HG03103 (cell line): ENCODE measurements around the gene UCHL3.

Source experiments
- ATAC-seq: cut with Tn5 transposase; IDR thresholded peaks from one replicate; pipeline ENCODE4 v1.9.1; 2021; ENCODE audit warnings: low read depth; ENCODE audit not compliant: unreplicated experiment

UCHL3 gene

DNA sequence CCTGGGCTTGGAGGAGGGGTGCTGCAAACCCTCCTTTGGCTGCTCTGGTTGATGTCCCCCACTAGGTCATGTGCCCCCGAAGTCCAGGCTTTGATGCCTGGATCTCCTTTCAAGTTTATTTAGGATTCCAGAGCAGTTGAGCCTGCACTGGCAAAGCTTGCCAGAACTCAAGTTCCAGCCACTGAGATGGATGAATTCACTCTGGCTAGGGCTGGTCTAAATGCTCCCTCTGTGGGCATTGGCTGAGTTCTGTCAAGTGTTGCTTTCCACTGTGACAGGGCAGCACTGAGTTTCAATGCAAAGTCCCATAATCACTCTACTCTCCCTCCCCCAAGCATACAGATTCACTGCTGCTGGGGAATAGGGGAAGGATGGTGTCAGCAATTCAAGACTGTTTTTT is 68.7 kb downstream of the UCHL3 start:
- no peak for ATAC-seq

DNA sequence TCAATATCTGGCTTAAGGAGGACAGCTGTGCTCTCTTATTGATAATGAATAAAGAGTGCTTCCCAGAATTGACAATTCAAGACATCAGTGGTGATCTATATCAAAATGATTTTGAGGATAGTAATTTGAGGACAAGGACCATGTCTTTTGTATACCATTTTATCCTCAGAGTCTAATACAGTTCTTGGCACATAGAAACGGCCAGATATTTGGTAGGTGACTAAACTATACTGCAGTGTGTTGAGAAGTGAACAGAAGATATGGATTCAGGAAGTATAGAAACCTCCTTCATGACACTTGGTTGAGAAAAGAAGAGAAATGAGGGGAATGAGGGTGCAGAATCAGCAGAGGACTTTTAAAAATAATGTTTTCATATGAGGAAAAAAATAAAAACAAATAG is 70.4 kb downstream of the UCHL3 start:
- no peak for ATAC-seq

DNA sequence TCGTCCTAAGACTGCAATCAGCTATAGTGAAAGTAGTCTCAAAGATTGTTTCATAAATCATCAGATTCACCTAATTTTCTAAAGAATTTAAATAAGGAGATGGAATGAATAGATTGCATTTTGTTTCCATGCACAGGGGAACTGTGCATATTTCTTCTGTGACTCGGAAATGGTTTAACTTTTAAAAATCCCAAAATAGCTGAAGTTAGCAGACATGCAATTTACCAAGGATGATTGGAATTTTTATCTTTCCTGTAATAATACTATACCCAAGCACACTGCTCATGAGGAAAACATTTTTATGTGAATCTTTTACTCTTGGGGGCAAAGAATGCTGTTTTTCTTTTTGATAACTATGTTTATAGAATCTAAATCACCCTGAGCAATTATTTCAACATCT is 71.6 kb downstream of the UCHL3 start:
- no peak for ATAC-seq

DNA sequence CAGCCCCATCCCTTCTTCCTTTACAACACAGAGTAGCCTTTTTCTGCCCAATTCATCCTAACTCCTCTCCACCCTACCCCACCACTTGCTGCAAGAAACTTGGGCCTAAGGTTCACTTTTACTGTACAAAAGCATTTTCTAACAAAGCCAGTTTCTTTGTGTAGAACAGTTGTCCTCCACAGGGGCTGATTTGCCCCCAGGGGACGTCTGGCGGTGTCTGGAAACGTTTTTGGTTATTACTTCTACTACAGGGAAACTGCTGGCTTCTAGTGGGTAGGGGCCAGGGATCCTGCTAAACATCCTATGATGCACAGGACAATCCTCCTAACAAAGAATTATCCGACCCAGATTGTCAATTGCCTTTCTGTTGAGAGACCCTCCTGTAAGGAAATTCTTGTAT is 79.2 kb downstream of the UCHL3 start:
- ATAC-seq, result no peak

DNA sequence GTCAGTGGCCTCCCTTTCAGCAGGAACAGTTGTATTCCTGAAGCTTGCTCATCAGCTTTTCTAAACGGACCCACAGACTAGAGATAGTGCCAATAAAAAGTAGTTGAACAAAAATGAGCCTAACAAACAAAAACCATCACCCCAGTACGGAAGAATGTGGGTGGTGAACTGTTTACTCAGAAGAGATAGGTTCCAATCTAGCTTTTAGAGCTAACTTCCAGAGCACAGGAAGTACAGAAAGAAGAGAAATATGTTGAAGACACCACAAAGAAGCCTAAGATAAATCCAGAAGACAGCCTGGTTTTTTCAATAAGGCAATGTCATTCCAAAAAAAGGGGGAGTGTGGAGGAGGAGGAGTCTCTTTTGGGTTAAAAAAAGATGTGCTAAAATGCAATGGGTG is 83.7 kb downstream of the UCHL3 start:
- no peak for ATAC-seq

DNA sequence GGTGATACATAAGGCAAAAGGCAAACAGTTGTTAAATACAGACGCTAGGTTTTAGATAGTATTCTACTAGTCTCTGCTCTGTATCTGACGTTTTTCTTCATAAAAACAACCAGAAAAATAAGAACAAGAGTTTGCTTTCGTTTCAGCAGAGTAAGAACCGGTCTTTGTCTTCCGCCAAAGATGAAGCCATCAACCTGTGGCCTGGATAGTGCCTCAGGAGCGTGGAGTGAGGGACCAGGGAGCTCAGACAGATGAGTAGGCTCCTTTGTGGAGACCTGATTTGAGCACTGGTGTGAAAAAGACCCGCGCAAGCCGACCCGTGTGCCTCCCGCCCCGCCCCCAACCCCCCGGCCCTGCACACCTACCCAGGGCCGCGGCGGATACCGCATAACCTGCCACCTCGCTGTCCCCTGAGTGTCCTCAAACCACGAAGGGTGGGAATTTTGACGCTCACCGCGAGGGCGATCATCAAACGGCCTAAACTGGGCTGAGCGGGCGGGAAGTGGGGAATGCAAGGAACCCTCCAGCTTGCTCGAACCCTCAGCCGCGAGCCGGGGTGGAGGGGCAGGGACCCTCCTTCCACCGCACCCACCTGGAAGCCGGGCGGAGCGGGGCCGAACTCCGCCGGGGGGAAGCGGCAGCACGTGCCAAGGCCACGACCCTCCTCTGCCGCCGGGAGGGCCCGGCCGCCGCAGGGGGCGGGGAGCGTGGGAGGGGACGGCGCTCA is 85.7 kb downstream of the UCHL3 start:
- no peak for ATAC-seq

DNA sequence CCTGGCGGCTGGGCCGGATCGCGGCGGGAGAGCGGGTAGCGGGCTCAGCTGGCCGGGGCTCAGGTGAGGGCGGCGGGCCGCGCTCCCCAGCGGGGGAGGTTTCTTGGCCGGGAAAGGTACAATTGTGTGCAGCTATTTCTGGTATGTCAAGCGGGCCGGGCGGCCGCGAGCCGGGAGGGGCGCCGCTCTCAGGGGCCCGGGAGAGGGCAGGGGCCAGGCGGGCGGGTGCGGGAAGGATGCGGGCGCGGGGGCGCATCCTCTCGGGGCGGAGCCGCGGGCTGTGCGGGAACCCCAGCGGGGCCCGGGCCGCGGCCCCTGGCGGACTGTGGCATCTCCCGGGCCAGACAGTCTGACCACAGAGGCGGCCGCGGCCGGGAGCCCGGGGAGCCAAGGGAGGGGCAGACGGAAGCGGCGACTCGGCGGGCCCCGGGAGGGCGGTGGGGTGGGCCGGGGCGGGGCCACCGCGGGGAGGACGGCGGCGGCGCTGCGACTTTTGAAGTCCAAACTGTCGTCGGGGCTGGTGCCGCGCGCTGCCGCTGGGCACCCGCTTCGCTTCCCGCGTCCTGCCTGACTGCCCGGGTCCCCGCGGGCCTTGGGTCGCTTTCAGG is 86.3 kb downstream of the UCHL3 start, which contains the start of gene LMO7:
TSS of gene LMO7 (plus strand) at position 503 of the 608 bp plus-strand sequence. CDS start 328 bp downstream, outside the sequence.
- ATAC-seq, result peak; percentile 49

DNA sequence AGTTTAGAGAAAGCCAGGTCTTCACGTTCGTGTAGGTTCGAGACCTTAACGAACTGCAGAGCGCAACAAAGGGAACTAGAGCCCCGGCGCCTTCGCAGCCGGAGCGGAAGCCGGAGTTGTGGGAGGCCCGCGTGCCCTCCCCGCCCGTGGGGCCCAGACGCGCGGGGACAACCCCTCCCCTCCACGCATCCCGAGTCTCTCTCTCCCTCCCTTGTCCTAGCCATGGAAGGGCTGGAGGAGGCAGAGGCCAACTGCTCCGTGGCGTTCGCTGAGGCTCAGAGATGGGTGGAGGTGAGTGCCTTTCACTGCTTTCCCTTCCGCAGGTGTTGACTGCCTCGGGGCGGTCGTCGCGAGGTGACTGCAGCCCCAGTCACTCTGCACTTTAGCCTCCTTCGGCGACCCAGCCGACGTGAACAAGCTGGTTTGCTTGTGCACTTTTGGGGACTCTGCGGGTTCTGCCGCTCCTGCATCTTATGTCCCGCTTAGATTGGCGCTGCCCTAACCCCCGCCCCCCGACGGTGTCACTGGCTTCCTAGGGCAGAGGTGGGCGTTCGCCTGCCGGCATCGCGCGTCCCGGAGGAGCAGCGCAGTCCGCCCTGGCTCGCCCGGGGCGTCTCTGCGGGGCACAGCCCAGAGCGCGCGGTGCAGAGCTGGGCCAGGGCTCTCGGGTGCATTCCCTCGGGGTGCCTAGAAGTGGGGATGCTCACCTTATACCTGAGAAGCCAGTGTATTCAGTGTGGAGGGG is 87.0 kb downstream of the UCHL3 start:
- peak; percentile 40 for ATAC-seq

DNA sequence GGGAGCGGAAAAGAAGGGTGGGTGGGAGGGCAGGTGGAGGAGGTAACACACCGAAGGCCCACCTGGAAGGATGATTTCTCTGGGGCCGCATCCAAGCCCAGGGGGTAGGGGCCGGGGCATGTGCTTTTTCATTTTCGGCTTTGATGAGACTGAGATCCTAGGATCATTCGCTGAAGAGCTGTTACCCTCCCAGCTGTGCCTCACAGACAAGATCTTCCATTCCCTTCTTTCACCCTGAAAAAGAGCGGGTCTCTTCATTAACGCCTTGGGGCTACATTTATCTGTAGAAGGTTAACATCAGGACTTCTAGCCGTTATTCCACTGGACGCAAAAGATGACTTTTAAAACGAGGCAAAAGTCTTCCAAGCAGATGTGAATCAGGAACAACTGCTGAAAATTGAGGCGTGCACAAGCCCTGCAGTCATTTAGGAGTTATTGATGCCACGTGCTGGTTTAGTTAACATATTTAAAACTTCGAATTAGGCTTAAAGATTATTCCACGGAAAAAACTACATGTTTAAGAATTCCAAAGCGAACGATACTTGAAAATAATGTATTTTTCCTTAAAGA is 87.7 kb downstream of the UCHL3 start:
- ATAC-seq, result no peak

DNA sequence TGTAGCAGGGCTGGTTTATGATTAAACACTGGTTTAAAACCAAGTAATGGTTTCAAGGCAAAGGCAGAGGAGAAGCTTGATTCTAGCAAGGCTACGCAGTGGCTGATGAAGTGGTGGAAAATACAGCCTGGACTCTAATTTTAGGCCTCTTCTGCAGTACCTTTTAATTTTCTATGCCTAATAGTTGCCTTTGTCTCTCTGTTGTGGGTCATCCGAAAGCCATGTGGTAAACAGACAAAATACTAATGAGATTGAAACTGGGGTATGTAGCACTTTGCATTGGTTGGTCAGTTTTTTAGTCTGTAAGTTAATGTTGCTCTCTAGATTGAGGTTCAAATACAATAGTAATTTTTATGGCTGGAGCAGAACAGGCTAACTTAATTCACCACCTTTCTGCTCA is 89.9 kb downstream of the UCHL3 start:
- no peak for ATAC-seq

DNA sequence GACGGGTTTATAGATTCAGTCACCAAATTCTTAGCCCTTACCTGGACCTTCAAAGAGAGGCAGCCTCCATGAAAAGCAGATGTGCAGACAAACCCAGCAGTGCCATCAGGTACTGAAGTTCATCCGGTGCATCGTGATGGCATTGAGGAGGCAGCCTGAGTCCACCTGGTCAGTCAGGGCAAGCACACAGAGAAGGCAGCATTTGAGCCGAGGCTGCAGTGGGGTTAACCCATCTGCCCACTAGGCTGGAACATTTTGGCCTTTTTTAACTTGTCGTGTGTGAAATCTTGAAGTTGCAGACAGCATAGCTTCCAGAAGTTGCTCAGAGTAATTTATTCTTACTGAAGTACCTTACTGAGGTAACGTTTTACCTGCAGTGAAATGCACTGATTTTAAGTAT is 91.4 kb downstream of the UCHL3 start:
- no peak for ATAC-seq

DNA sequence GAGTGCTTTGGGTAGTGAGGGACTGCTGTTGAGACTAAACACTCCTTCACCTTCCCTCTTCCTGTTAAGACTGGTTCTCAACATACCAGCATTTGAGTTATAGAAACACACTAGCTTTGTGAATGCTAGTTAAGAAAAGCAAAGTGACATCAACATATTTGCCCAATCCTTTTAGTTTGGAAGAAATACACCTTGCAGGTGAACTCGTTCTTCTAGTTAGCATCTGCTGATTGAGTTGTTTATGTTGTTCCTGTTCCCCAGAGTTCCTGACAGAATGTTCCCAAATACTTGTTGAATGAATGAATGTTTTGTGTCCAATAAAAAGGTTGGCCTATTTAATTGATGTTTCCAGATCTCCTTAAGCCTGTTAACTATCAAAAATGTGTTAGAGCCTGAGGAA is 93.6 kb downstream of the UCHL3 start:
- no peak for ATAC-seq

DNA sequence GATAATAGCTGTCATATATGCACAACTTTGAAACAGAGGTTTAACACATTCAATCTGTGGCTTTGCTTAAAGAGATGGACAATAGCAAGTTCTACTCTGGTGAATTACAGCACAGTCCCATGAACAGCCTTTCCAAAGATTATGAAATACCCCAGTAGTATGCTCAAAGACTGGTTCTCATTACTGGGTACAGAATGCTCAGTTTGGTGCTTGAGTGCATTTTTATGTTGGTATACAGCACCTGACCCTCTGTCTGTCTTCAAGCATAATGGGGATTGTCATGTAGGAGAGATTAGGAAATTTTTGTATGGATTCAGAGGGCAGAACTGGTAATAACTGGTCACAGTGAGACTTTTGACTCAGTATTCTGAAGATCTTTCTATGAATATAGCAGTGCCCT is 94.1 kb downstream of the UCHL3 start:
- ATAC-seq, result no peak

DNA sequence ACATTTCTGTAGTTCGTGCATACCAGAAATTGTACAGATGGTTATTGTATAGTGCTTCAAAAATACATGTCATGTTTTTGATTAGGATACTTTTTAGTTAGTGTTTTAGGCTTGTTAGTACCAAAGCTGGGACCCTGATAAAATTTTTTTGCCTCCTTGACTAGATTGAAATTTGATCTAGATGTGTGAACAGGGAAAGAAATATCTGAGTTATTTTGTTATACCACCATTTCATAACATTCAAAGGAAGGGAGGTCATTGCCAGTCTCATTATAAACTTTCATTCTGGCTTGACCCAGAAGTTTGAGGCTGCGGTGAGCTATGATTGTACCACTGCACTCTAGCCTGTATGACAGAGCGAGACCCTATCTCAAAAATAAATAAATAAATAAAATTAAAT is 95.5 kb downstream of the UCHL3 start:
- no peak for ATAC-seq

DNA sequence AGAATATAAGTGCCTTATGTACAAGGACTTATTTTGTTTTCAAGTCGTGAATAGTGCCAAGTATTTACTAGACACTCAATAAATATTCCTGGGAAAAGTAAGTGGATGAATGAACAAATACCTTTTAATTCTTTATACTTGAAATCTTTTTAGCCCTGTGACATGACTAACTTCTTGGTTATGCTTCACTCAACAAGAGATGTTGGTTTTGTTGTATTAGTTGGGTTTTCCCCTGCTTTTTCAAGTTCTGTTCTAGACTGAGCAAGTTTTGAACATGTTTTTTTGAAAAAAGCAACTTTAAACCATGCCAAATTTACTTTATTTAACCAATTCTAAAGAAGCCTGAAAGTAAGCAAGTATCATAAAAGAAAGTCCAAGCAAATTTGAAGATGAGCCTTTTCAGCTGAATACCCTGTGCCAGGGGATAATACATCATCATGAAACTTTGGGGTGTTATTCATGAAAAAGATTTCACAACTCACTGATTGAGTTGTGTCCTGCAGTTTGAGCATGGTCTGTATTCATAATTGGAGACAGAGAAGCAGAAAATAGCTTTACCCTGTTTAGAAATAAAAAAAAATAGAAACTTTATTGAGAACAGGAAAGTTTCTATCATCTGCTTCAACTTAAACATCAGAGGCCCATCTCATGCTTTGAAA is 97.7 kb downstream of the UCHL3 start:
- peak; percentile 78 for ATAC-seq

DNA sequence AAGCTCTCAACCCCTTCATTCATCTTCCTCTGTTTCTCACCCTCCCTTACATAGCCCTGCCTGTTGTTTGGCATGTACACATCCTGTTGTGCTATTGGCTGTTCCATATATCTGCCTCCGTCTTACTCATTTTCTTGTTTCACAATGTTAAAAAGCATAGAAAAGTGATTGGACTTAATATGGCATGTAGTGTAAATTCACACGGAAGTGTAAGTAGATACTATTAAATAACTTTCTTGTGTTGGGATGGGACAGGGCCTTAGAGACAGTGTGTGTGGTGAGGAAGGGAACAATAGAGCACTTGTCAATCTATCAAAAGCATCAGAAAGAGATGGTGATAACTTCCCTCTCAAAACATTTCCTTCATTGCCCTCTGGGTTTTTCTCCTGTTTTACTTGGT is 98.9 kb downstream of the UCHL3 start:
- ATAC-seq, result no peak

DNA sequence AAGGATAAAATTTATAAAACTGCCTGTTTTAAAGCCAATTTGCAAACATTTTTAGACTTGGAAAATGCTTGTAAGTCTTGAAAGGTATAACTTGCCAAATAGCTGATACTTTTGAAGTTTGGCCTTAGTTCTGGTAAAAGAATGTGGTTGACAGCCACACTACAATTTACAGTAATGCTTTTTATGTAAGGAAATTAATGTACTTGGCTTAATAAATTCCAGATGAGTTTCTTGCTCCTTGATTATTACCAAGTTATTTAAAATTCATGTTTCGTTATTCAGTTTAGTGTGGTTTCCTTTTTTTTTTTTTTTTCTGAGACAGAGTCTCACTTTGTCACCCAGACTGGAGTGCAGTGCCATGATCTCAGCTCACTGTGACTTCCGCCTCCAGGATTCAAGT is 101.4 kb downstream of the UCHL3 start:
- no peak for ATAC-seq

DNA sequence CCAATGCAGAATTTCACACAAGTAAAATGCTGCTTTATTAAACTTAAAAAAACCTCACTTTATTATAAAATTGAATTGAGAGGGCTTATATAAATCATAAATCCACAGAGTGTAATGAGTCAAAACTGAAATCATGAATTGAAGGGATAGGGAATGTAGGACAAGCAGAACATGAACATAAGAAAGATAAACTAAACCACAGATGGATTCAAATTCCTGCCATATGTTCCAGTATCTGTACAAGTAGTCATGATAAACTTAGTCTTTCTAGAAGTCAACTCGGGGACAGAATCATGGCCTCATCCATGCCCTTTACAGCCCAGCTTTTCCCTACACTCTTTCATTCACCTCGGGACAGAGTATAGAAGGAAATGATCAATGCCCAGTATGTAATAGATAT is 103.1 kb downstream of the UCHL3 start:
- no peak for ATAC-seq
